Stimulated activated CD4-positive, alpha-beta T cell treated with anti-CD3 and anti-CD28 coated beads, Interleukin-1b, Interleukin-23, amount 100 ng/mL, for 4 hours (primary cell): ENCODE measurements around the gene CA7.
A peak's percentile ranks its signal among the peaks of the same experiment; 100 is the strongest.
"Not testable (repeated sequence)": the region's sequence is repeated elsewhere in the genome, so short reads cannot be mapped to it uniquely, and the experiment has no call there.

Experiments used
- DNase-seq, 2 donors: peaks; one replicate each; pipeline ENCODE4 v3.0.0-alpha.2; 2020; ENCODE audit warnings: low read depth in 2 of 2

Gene CA7

DNA sequence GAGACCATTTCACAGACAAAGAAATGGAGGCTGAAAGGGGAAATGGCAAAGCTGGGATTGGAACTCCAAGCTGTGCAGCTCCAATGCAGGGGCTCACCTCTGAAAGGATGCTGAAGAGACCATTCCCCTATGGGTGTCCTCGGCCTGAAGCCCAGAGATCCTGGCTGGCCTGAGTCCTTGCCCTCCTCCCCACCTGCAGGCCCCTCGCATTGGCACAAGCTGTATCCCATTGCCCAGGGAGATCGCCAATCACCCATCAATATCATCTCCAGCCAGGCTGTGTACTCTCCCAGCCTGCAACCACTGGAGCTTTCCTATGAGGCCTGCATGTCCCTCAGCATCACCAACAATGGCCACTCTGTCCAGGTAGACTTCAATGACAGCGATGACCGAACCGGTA, 2.6 kb downstream of the CA7 start:
- no peak for DNase-seq

DNA sequence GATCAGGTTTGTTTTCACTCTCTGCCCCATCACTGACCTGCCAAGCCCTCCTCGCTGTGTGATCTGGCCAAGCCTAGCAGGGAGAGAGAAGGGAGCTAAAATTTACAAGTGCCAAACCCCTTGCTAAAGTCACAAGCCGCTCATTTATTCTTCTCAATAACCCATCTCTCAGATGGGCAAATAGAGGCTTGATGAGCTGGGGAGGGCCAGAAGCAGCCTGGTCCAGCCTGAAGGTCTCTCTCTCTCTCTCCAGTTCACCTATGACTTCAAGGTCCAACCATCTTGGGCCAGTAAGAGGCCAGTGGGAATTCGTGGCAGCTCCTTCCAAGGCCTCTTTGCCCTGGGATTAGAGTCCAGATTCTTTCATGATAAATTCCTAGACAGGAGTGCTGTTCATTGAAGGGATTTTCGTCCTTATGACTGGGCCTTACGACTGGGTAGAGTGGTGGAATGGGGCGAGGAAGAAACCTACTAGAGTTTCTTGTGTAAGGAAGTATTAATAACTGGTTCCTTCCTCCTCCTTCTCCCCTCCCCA, 3.4 kb downstream of the CA7 start:
- DNase-seq: no peak

DNA sequence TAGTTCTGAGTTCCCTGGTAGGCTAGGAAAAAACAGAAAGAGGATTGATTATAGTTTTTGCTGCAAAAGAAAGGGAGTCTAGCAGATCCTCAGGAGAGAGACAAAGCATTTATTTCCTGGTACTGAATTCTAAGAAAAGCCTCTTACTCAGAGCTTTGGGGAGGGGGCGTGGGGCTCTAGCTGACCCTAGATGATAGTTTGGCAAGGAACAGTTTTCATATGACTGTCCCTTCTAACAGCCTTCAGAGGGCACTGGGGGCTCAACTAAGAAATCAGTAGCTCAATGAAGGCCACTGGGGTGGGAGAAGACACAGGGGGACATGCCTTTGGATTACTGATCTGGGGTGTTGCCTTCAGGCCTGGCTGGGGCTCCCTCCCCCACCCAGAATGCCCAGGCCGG, 4.0 kb downstream of the CA7 start:
- no peak for DNase-seq

- no peak for DNase-seq
Observed at GRCh38 chr16:66849021-66849420, 4.8 kb downstream of the CA7 start.

DNA sequence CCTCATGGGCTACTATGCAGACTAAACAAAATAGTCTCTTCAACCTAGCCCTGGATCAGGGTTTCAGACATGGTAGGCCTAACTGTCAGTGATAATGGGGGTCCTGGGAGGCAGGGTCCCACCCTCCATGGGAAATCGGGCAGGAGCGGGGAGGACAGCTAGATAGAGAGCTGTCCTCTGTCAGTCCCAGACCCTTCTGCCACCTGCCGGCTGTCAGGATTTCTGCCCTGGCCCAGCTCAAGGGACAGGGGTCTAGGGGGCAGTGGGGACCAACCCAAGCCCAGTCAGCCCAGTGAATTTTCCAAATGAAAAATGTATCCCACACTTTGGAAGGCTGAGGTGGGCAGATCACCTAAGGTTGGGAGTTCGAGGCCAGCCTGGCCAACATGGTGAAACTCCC, 5.3 kb downstream of the CA7 start:
- no peak for DNase-seq

DNA sequence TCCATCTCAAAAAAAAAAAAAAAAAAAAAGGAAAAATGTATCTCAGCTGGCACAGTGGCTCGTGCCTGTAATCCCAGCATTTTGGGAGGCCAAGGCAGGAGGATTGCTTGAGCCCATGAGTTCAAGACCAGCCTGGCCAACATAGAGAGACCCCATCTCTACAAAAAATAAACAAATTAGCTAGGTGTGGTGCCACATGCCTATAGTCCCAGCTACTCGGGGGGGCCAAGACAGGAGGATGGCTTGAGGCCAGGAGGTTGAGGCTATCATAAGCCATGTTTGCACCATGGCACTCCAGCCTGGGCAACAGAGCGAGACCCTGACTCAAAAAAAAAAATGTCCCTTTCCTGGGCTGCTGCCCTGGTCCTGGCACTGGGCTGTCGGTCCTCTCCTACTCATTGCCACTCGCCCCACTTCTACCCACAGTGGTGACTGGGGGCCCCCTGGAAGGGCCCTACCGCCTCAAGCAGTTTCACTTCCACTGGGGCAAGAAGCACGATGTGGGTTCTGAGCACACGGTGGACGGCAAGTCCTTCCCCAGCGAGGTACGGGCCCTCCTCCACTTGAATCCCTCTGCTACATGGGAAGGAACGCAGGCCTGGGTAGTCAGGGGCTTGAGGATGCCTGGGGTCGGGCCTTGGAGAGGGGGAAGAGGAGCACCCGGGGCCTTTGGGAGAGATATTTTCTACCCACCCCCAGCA, 6.1 kb downstream of the CA7 start:
- DNase-seq: no peak

GRCh38 chr16:66851166-66851964, 7.2 kb downstream of the CA7 start:
- DNase-seq: no peak

GRCh38 chr16:66853261-66854139, 9.3 kb downstream of the CA7 start:
- DNase-seq: no peak

- DNase-seq: no peak
Observed at GRCh38 chr16:66856184-66856730, 12.0 kb downstream of the CA7 start.

DNA sequence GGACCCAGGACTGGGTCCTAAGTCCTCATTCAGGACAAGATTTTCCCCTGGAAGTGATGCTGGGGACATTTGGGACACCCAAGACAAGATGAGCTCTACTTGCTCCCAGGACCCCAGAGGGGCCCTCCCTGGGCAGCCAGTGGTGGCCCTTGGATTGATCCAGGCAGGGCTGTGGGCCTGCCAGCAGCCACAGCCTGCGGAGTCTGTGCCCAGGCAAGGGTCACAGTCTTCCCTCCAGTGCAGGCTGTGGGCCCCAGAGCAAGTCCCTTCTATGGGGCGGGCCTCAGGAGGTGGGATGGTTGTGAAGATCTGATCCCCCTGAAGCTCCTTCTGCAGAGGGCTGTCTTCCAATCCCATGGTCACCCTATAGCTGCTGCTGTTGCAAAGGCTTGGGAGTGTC, 12.6 kb downstream of the CA7 start:
- no peak for DNase-seq

DNA sequence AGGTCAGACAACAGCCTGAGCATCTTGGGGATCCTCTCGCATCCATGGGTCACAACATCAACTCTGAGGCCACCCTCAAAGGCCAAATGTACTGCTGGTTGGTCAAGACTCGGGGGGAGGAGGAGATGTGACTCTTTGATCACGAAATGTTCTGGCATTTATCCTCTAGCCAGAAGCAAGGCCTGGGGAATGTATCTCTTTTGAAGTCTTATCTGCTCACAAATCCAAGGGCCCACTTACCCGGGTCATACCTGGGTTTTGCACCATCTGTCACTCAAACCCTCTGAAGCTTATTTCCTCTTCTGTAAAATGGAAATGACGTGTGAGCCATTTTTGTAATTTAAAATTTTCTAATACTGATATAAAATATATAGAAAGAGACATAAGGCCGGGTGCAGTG, 13.2 kb downstream of the CA7 start:
- no peak for DNase-seq

GRCh38 chr16:66858740-66859396, 14.7 kb downstream of the CA7 start:
- no peak for DNase-seq

DNA sequence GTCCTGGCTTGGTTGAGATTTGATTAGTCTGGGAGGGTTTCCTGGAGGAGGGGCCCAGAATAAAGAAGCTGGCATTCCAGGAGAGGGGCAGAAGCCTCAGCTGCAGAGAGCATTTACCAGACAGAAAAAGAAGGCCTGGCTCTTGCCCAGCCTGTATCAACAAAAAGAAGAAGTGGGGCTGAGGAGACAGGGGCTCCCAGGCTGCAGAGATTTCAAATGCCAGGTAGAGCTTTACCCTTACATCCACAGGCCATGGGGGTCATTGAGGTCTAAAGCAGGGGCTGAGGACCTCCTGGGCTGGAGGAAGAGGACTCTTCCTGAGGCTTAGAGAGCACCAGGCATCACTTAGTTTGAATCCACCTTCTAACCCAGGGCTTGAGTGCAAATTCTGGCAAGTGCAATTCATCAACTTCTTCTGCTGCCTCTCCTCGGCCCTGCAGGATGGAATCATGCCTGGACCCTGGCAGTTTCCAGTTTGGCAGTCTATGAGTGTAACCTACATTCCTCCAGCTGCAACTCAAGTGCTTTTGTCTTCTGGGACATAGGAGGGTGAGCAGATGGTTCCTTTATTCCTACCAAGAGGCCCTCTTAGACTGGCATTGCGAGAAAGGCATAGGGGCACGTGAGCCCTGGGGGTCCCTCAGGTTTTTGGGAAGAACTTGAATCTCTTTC, 15.3 kb downstream of the CA7 start:
- DNase-seq: no peak

- no peak for DNase-seq
Observed at GRCh38 chr16:66862023-66862520, 17.9 kb downstream of the CA7 start.

- no peak for DNase-seq
Observed at GRCh38 chr16:66863707-66864106, 19.5 kb downstream of the CA7 start.

GRCh38 chr16:66869424-66869823, 25.2 kb downstream of the CA7 start:
- DNase-seq: no peak

GRCh38 chr16:66871363-66871762, 27.1 kb downstream of the CA7 start:
- DNase-seq: not testable (repeated sequence)

DNA sequence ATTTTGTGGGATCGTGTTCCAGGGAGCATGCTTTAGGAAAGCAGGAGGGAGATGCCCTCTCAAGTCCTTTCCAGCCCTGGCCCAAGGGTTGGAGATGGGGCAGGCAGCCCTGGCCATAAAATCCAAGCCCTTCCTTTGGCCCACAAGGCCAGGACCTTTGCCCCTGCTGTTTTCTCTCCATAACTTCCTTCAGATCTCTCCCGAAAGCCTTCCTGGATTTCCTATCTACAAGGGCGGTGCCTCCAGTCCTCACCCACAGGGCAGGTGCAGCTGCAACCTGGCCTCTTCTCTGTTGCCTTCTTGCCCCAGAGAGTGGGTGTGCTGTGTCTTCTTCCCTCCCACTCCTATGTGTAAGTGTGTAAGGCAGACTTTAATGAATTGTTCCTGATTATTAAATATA, 27.6 kb downstream of the CA7 start:
- no peak for DNase-seq

DNA sequence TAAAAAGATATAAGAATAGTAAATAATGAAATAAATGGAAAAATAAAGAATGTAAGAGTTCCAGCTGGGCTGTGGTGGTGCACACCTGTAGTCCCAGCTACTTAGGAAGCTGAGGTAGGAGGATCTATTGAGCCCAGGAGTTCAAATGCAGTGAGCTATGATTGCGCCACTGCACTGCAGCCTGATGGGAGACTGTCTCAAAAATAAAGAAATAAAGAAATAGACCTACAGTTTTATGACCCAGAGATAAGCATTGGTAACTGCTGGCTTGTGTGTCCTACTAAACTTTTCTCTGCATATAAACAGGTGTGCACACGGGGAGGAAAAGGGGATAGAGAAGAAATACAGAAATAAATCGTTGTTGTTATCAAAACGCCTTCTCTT, 28.3 kb downstream of the CA7 start:
- no peak for DNase-seq

DNA sequence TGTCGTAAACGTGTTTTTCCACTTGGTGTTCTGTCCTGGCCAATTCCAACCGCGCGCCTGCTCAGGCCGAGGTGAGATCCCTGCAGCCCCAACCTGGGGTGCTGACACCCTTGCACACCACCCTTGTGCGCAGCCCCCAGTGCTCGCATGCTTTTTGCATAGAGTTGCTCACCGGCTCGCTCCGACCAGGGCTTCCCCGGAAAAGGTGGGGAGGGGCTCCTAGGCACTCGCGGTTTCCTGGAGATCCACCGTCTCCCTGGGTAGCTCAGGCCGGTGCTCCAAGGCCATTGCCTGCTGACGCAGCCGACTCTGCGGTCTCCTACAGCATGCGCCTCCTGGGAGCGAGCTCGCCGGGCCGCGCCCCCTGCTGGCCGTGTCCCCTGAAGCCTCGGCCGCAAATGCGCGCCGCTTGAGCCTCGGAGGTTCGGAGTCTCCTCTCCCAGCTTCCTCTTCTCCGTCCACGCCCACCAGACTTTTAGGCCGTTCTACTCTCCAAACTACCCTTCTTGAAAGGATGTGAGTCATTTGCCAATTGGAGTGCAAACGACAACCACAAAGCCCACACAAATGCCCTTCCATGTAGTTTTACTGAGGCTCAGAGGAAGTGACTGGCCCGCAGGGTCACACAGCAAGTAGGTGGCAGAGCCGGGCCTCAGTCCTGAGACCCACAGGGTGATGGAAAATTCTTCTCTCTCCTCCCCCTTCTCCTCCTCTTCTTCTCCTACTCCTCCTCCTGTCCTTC, 28.9 kb downstream of the CA7 start:
- DNase-seq: peak; percentile 76 to 85
